Stromal cell of bone marrow (primary cell): ENCODE measurements around the gene MAP3K12.
A peak's percentile ranks its signal among the peaks of the same experiment; 100 is the strongest.
"Not testable (repeated sequence)": the region's sequence is repeated elsewhere in the genome, so short reads cannot be mapped to it uniquely, and the experiment has no call there.

Experiments
- DNase-seq: peaks from one replicate; pipeline ENCODE4 v3.0.0-alpha.2; 2012; ENCODE audit warnings: low read depth

The MAP3K12 gene

GRCh38 chr12:53441040-53441833, 58.0 kb downstream of the MAP3K12 start, which contains the start of gene PRR13:
Gene PRR13 (plus strand): TSS chr12:53441734. CDS start chr12:53442715, 981 bp downstream.
- peak; percentile 100 for DNase-seq

DNA sequence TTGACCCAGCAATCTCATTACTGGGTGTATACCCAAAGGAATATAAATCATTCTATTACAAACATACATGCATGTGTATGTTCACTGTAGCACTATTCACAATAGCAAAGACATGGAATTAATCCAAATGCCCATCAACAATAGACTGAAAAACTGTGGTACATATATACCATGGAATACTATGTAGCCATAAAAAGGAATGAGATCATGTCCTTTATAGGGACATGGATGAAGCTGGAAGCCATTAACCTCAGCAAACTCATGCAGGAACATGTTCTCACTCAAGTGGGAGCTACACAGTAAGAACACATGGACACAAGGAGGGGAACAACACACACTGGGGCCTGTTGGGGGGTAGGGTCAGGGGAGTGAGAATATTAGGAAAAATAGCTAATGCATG, 59.7 kb downstream of the MAP3K12 start:
- DNase-seq: not testable (repeated sequence)

DNA sequence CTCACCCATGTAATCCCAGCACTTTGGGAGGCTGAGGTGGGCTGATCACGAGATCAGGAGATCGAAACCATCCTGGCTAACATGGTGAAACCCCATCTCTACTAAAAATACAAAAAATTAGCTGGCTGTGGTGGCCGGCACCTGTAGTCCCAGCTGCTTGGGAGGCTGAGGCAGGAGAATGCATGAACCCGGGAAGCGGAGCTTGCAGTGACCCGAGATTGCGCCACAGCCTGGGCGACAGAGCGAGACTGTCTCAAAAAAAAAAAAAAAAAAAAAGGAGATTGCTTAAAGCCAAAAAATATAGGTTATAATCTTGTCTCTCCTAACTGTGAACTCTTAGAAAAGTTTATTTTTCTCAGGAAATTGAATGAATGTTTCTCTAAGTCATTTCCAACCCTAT, 63.9 kb downstream of the MAP3K12 start:
- DNase-seq: not testable (repeated sequence)

DNA sequence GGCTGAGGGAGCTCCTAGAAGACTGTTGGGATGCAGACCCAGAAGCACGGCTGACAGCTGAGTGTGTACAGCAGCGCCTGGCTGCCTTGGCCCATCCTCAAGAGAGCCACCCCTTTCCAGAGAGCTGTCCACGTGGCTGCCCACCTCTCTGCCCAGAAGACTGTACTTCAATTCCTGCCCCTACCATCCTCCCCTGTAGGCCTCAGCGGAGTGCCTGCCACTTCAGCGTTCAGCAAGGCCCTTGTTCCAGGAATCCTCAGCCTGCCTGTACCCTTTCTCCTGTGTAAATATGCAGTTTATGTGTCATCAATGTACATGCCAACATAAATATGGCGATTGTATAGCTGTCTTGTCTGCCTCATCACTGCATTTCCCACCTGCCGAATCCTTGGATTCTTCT, 68.1 kb downstream of the MAP3K12 start:
- no peak for DNase-seq

DNA sequence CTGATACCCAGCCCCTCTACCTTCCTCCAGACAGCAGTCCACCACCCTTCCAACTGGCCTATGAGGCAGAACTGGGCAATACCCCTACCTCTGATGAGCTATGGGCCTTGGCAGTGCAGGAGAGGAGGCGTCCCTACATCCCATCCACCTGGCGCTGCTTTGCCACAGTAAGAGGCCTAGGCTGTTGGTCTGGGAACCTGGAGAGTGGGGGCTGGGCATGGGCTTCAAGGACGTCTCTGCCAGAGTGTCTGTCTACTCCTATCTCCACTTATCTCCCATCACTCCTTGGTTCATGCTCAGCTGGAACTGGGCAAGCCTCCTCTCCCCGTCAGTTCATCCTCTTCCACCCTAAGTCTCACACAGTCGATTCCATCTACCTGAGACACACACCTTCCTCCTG, 69.1 kb downstream of the MAP3K12 start:
- no peak for DNase-seq
